H9 (cell line): Measurements from ENCODE around the gene F2RL3. TPM values are rescaled to one million over a fixed set of nuclear protein-coding genes. Genes with fewer than 3 reads are reported as not detected.

Experiments used
- DNase-seq: peaks from one replicate; pipeline ENCODE4 v3.0.0-alpha.2; 2017
- H2AFZ ChIP-seq: one replicate; pipeline ENCODE4 v1.6.1; 2013; ENCODE audit warnings: mild to moderate bottlenecking, low read length, control low read depth, moderate library complexity
- H2AK5ac ChIP-seq: 2 replicates; pipeline ENCODE4 v1.6.1; 2013; ENCODE audit warnings: low read length, control low read depth, mixed read lengths; ENCODE audit not compliant: insufficient read length
- H2BK120ac ChIP-seq: one replicate; pipeline ENCODE4 v1.6.1; 2013; ENCODE audit warnings: low read depth, mild to moderate bottlenecking, low read length, control low read depth, inconsistent platforms; ENCODE audit not compliant: poor library complexity, severe bottlenecking
- H2BK12ac ChIP-seq: 2 replicates; pipeline ENCODE4 v1.6.1; 2013; ENCODE audit warnings: low read length, control low read depth, mixed read lengths, low read depth; ENCODE audit not compliant: insufficient read length
- H2BK15ac ChIP-seq: 2 replicates; pipeline ENCODE4 v1.6.1; 2013; ENCODE audit warnings: low read depth, low read length, control low read depth
- H2BK20ac ChIP-seq: one replicate; pipeline ENCODE4 v1.6.1; 2013; ENCODE audit warnings: low read depth, mild to moderate bottlenecking, low read length, control low read depth, inconsistent platforms; ENCODE audit not compliant: poor library complexity, severe bottlenecking
- H2BK5ac ChIP-seq: 2 replicates; pipeline ENCODE4 v1.6.1; 2013; ENCODE audit warnings: low read length, control low read depth, mixed read lengths; ENCODE audit not compliant: insufficient read length
- H3K14ac ChIP-seq: 2 replicates; pipeline ENCODE4 v1.6.1; 2013; ENCODE audit warnings: low read length, control low read depth; ENCODE audit not compliant: insufficient read depth
- H3K18ac ChIP-seq: 2 replicates; pipeline ENCODE4 v1.6.1; 2013; ENCODE audit warnings: low read depth, mild to moderate bottlenecking, mixed read lengths, low read length, control low read depth; ENCODE audit not compliant: insufficient read length
- H3K23ac ChIP-seq: 2 replicates; pipeline ENCODE4 v1.6.1; 2013; ENCODE audit warnings: low read length, control low read depth, mixed read lengths, low read depth; ENCODE audit not compliant: insufficient read length
- H3K23me2 ChIP-seq: 2 replicates; pipeline ENCODE4 v1.6.1; 2013; ENCODE audit warnings: low read depth, mild to moderate bottlenecking, mixed read lengths, low read length, control low read depth; ENCODE audit not compliant: insufficient read length, poor library complexity, severe bottlenecking
- H3K27ac ChIP-seq: 2 replicates; pipeline ENCODE4 v1.5.1; 2013; ENCODE audit warnings: low read length, control low read depth, mixed read lengths, low read depth; ENCODE audit not compliant: insufficient read length
- H3K27me3 ChIP-seq: 2 replicates; pipeline ENCODE4 v1.6.1; 2013; ENCODE audit warnings: low read length, control low read depth, inconsistent platforms; ENCODE audit not compliant: insufficient read depth
- H3K4ac ChIP-seq: 2 replicates; pipeline ENCODE4 v1.6.1; 2013; ENCODE audit warnings: low read depth, mild to moderate bottlenecking, control low read depth, inconsistent platforms, low read length, moderate library complexity
- H3K4me1 ChIP-seq: 2 replicates; pipeline ENCODE4 v1.6.1; 2013; ENCODE audit warnings: low read length, control low read depth, inconsistent platforms; ENCODE audit not compliant: insufficient read depth
- H3K4me2 ChIP-seq: 2 replicates; pipeline ENCODE4 v1.6.1; 2013; ENCODE audit warnings: low read length, control low read depth, mixed read lengths; ENCODE audit not compliant: insufficient read length, insufficient read depth
- H3K56ac ChIP-seq: 2 replicates; pipeline ENCODE4 v1.6.1; 2013; ENCODE audit warnings: low read depth, mild to moderate bottlenecking, mixed read lengths, low read length, control low read depth; ENCODE audit not compliant: insufficient read length
- H3K79me1 ChIP-seq: 2 replicates; pipeline ENCODE4 v1.6.1; 2013; ENCODE audit warnings: low read depth, mild to moderate bottlenecking, moderate library complexity, low read length, control low read depth, inconsistent platforms; ENCODE audit not compliant: insufficient read depth, poor library complexity, severe bottlenecking
- H3K79me2 ChIP-seq: 2 replicates; pipeline ENCODE4 v1.6.1; 2013; ENCODE audit warnings: low read length, control low read depth, inconsistent platforms; ENCODE audit not compliant: insufficient read depth
- H3K9ac ChIP-seq: 2 replicates; pipeline ENCODE4 v1.6.1; 2013; ENCODE audit warnings: low read length, control low read depth, mixed read lengths; ENCODE audit not compliant: insufficient read length; ENCODE audit errors: extremely low read depth
- H3K9me3 ChIP-seq: one replicate; pipeline ENCODE4 v1.6.1; 2013; ENCODE audit warnings: low read depth, low read length, inconsistent platforms; ENCODE audit not compliant: control insufficient read depth
- H3T11ph ChIP-seq: one replicate; pipeline ENCODE4 v1.6.1; 2013; ENCODE audit warnings: mild to moderate bottlenecking, low read length, control low read depth, inconsistent platforms
- H4K20me1 ChIP-seq: one replicate; pipeline ENCODE4 v1.6.1; 2013; ENCODE audit not compliant: control insufficient read depth, insufficient read length, insufficient read depth
- H4K5ac ChIP-seq: 2 replicates; pipeline ENCODE4 v1.6.1; 2013; ENCODE audit warnings: low read depth, mild to moderate bottlenecking, mixed read lengths, low read length, control low read depth; ENCODE audit not compliant: insufficient read length
- H4K8ac ChIP-seq: replicated peaks from 2 replicates; pipeline ENCODE4 v1.6.1; 2013; ENCODE audit warnings: low read length, control low read depth, mixed read lengths, low read depth; ENCODE audit not compliant: insufficient read length
- H4K91ac ChIP-seq: 2 replicates; pipeline ENCODE4 v1.6.1; 2013; ENCODE audit warnings: low read depth, mild to moderate bottlenecking, moderate library complexity, mixed read lengths, low read length, control low read depth; ENCODE audit not compliant: insufficient read length
- H3K27ac Mint-ChIP-seq, 3 experiments: 2 replicates in 2 of 3; 3 replicates in 1 of 3; pipeline ENCODE4 v1.8.0; 2020 to 2021; ENCODE audit warnings: mixed read lengths in 3 of 3, mild to moderate bottlenecking in 1 of 3, moderate library complexity in 1 of 3
- H3K27me3 Mint-ChIP-seq: 2 replicates; pipeline ENCODE4 v1.8.0; 2021; ENCODE audit warnings: low read depth, mild to moderate bottlenecking, moderate library complexity, mixed read lengths
- H3K36me3 Mint-ChIP-seq, 3 experiments: 2 replicates in 2 of 3; 3 replicates in 1 of 3; pipeline ENCODE4 v1.8.0; 2020 to 2021; ENCODE audit warnings: low read depth in 3 of 3, mixed read lengths in 3 of 3; ENCODE audit not compliant: insufficient read depth in 1 of 3
- H3K4me1 Mint-ChIP-seq, 2 experiments: 2 replicates each; pipeline ENCODE4 v1.8.0; 2020; ENCODE audit warnings: mixed read lengths in 2 of 2
- H3K4me3 Mint-ChIP-seq, 2 experiments: 2 replicates in 1 of 2; 3 replicates in 1 of 2; pipeline ENCODE4 v1.8.0; 2020 to 2021; ENCODE audit warnings: mild to moderate bottlenecking in 2 of 2, mixed read lengths in 2 of 2, moderate library complexity in 1 of 2
- H3K9me3 Mint-ChIP-seq, 2 experiments: 2 replicates in 1 of 2; 3 replicates in 1 of 2; pipeline ENCODE4 v1.8.0; 2020; ENCODE audit warnings: mild to moderate bottlenecking in 2 of 2, mixed read lengths in 2 of 2, moderate library complexity in 1 of 2
- WGBS: extraction: QIAGEN DNeasy Blood & Tissue Kit; methylation state at CpG from one replicate; pipeline ENCODE4 v1.1.7; 2013; ENCODE audit warnings: missing lambda C conversion rate, low lambda C conversion rate, mixed read lengths; ENCODE audit not compliant: insufficient read length; ENCODE audit errors: extremely low coverage; 5-methylcytosine and 5-hydroxymethylcytosine counted together
- total RNA-seq: library from RNA; stranded (reverse); gene quantifications from 2 replicates; pipeline ENCODE4 v1.2.1, GENCODE V29; 2021
- TF ChIP-seq, protein P1 (sequence below): fragments of 200-600 bp; sonication (generic); conservative IDR thresholded peaks from 3 replicates; pipeline ENCODE4 v1.8.0; 2021; ENCODE audit warnings: antibody characterized with exemption, mild to moderate bottlenecking

Gene F2RL3
- total RNA-seq, 1 experiment from 2014 or later, result not detected

DNA sequence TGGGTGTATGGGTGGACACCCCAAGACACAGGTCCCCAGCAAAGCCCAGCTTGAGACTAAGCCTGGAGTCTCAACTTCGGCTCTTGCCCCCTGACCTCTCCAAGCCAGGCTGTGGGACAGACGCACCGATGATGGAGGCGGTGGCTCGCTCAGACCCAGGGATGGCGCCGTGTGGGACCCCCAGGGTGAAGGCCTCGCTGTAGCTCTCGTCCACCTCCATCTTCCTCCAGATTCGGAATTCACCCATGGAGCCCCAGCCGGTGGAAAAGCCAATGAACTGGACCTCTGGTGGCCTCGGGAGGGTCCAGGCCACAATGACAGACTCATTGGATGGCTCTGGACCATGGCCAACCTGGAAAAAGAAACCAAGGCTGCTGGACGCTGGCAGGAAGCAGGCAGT lies 39.1 kb downstream of the F2RL3 start:
- TF ChIP-seq, protein P1, sequence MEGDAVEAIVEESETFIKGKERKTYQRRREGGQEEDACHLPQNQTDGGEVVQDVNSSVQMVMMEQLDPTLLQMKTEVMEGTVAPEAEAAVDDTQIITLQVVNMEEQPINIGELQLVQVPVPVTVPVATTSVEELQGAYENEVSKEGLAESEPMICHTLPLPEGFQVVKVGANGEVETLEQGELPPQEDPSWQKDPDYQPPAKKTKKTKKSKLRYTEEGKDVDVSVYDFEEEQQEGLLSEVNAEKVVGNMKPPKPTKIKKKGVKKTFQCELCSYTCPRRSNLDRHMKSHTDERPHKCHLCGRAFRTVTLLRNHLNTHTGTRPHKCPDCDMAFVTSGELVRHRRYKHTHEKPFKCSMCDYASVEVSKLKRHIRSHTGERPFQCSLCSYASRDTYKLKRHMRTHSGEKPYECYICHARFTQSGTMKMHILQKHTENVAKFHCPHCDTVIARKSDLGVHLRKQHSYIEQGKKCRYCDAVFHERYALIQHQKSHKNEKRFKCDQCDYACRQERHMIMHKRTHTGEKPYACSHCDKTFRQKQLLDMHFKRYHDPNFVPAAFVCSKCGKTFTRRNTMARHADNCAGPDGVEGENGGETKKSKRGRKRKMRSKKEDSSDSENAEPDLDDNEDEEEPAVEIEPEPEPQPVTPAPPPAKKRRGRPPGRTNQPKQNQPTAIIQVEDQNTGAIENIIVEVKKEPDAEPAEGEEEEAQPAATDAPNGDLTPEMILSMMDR, result no peak
- WGBS, result no CpG with 5 or more reads among the region's 13 CpGs
- Histone ChIP-seq H3K56ac (no peak overlapping the region), H4K5ac (no peak overlapping the region), H2AFZ (no peak overlapping the region), H3K23ac (no peak overlapping the region), H3K79me1 (no peaks in the 10 kb centered on the region), H4K91ac (no peak overlapping the region), H2BK15ac (no peak overlapping the region), H3K27me3 (no peaks in the 10 kb centered on the region), H2BK12ac (no peak overlapping the region), H3T11ph (no peak overlapping the region), H3K9me3 (no peaks in the 10 kb centered on the region), H3K14ac (no peak overlapping the region; the same call in 1 of the 2 replicates), H3K4ac (no peak overlapping the region), H3K4me2 (no peak overlapping the region), H3K27ac (no peak overlapping the region), H4K8ac (no peak overlapping the region), H4K20me1 (no peaks in the 10 kb centered on the region), H3K9ac (no peak overlapping the region), H2BK120ac (no peak overlapping the region), H2AK5ac (no peak overlapping the region), H3K18ac (no peak overlapping the region), H2BK20ac (no peak overlapping the region), H2BK5ac (no peak overlapping the region), H3K79me2 (no peaks in the 10 kb centered on the region), H3K23me2 (no peaks in the 10 kb centered on the region), H3K4me1 (no peaks in the 10 kb centered on the region)
- DNase-seq, result no peak
- Mint-ChIP-seq H3K27ac (peak overlapping the region in 1 of 3 experiments; percentile 42; a peak in 1 of 7 replicates), H3K36me3 (peaks cover 3 to 21% (median 6%) of the 10 kb centered on the region in 3 experiments; a peak in 5 of 7 replicates), H3K27me3 (peaks cover 11% of the 10 kb centered on the region), H3K4me1 (no peaks in the 10 kb centered on the region), H3K9me3 (peaks cover 11 to 17% of the 10 kb centered on the region in 2 experiments), H3K4me3 (no peak overlapping the region)
